NCI-H345 (cell line): Measurements from ENCODE around the gene CCDC106.

Experiments
- DNase-seq: peaks from one replicate; lab custom pipeline; 2025; lab: John Stamatoyannopoulos, UW

Gene CCDC106

DNA sequence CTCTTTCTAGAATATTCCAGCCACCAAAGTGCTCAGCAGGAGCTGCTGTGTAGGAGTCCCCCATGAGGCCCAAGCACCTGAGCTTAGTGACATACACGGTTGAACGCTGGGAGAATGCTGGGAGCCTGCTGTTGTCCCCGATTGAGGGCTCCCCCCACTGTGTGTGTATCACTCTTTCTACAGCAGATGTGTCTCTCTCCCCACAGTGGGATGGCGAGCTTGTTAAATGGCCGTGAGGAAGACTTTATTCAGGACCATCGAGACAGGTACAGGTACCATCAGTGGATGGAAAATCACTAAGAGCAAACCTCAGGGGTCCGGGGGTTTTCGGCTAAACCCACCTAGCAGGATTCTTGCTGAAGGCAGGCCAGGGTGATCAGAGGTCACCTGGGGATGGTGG, 49.7 kb downstream of the CCDC106 start:
- no peak for DNase-seq

DNA sequence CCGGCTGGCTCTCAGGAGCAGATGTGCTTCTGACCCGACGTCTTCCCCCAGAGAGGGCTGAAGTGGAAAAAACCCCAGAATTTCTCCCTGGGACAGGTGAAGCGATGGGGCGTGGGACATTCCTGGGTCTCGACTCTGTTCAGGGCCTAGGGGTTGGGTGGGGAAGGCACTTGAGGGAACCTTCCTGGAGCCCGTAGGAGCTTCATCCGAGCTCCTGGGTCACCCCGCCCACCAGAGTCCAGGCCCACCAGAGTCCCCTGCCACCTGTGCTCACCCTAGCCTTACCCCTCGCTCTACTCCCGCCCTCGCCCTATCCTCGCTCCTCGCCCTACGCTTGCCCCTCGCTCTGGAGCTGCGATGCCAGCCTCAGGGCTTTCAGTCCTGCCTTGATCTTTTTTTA, 50.2 kb downstream of the CCDC106 start:
- no peak for DNase-seq

DNA sequence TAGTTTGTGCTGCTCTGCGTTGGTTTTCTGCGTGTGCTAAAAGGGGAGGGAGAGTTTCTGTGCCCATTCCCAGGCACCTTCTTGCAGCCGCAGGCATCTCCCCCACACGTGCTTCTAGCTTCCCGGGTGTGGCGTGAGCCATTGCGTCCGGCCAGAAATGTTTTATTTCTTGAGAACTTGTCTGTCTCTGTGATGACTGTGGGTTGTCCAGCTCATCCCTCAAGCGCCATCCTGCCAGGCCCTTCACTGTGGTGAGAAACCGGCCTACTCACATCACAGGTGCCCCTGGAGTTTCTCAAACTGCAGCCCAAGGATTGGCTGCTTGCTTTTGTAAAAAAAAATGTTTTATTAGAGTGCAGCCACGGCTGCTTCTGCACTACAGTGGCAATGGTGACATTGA, 51.2 kb downstream of the CCDC106 start:
- DNase-seq: no peak

DNA sequence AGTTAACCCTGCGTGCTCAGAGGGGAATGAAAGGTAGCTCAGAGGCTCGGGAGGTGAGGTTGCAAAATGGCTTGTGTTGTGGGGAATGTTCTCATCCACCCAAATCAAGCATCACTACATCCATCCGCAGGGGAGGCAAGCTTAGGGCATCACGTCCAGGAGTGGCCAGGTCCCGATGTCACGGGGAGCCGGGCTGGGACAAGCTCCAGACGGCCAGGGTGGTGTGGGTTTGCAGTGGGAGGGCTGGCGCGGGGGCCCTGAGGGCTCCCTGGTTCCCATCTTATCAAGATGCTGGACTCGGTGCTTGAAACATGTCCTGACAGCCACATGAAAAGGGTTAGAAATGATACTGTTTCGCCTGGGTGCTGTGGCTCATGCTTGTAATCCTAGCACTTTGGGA, 52.8 kb downstream of the CCDC106 start:
- no peak for DNase-seq

- DNase-seq: no peak
Observed at GRCh38 chr19:55702131-55702627, 54.2 kb downstream of the CCDC106 start.
